GM04504 (cell line): Measurements from ENCODE around the gene FAM169A.
"Not testable (repeated sequence)": the region's sequence is repeated elsewhere in the genome, so short reads cannot be mapped to it uniquely, and the experiment has no call there.

ENCODE experiments used
- DNase-seq: peaks from one replicate; pipeline ENCODE4 v3.0.0-alpha.2; 2012; ENCODE audit warnings: low read depth

Gene FAM169A

GRCh38 chr5:74798977-74799911 lies 66.9 kb downstream of the FAM169A start:
- no peak for DNase-seq

- DNase-seq = not testable (repeated sequence)
Observed at GRCh38 chr5:74791669-74792068, 74.5 kb downstream of the FAM169A start.

- DNase-seq = no peak
Observed at GRCh38 chr5:74787424-74787823, 78.8 kb downstream of the FAM169A start.

GRCh38 chr5:74786851-74787250 lies 79.3 kb downstream of the FAM169A start:
- no peak for DNase-seq

- DNase-seq = no peak
Observed at GRCh38 chr5:74778609-74779008, 87.6 kb downstream of the FAM169A start.

GRCh38 chr5:74772359-74772758 lies 93.8 kb downstream of the FAM169A start:
- DNase-seq = no peak

GRCh38 chr5:74767579-74767913 lies 98.6 kb downstream of the FAM169A start:
- DNase-seq = no peak

- peak; percentile 81 for DNase-seq
Observed at GRCh38 chr5:74766849-74767578, 99.2 kb downstream of the FAM169A start, which contains the start of the genes GFM2 and NSA2. TSS of gene GFM2 (minus strand) at chr5:74767117. CDS start at chr5:74763742, 3,375 bp downstream. TSS of gene NSA2 (plus strand) at chr5:74767249. CDS start at chr5:74767361, 112 bp downstream.

- no peak for DNase-seq
Observed at GRCh38 chr5:74766418-74766848, 99.8 kb downstream of the FAM169A start.

GRCh38 chr5:74765929-74766328 lies 100.3 kb downstream of the FAM169A start:
- no peak for DNase-seq

GRCh38 chr5:74765201-74765600 lies 101.0 kb downstream of the FAM169A start:
- DNase-seq = no peak

- DNase-seq = no peak
Observed at GRCh38 chr5:74763504-74763903, 102.7 kb downstream of the FAM169A start.

- DNase-seq = no peak
Observed at GRCh38 chr5:74762599-74762998, 103.6 kb downstream of the FAM169A start.

- no peak for DNase-seq
Observed at GRCh38 chr5:74761241-74761640, 104.9 kb downstream of the FAM169A start.

GRCh38 chr5:74748742-74749141 lies 117.4 kb downstream of the FAM169A start:
- not testable (repeated sequence) for DNase-seq

- no peak for DNase-seq
Observed at GRCh38 chr5:74738406-74738805, 127.8 kb downstream of the FAM169A start.

GRCh38 chr5:74736759-74737158 lies 129.4 kb downstream of the FAM169A start:
- no peak for DNase-seq
